Fibroblast of skin of left quadriceps (primary cell): ENCODE measurements around the gene DYSF.
"Not testable (repeated sequence)": the region's sequence is repeated elsewhere in the genome, so short reads cannot be mapped to it uniquely, and the experiment has no call there.

Source experiments
- DNase-seq, 2 experiments: peaks; one replicate each; pipeline ENCODE4 v3.0.0-alpha.2; 2013; ENCODE audit warnings: low read depth in 2 of 2

The DYSF gene

DNA sequence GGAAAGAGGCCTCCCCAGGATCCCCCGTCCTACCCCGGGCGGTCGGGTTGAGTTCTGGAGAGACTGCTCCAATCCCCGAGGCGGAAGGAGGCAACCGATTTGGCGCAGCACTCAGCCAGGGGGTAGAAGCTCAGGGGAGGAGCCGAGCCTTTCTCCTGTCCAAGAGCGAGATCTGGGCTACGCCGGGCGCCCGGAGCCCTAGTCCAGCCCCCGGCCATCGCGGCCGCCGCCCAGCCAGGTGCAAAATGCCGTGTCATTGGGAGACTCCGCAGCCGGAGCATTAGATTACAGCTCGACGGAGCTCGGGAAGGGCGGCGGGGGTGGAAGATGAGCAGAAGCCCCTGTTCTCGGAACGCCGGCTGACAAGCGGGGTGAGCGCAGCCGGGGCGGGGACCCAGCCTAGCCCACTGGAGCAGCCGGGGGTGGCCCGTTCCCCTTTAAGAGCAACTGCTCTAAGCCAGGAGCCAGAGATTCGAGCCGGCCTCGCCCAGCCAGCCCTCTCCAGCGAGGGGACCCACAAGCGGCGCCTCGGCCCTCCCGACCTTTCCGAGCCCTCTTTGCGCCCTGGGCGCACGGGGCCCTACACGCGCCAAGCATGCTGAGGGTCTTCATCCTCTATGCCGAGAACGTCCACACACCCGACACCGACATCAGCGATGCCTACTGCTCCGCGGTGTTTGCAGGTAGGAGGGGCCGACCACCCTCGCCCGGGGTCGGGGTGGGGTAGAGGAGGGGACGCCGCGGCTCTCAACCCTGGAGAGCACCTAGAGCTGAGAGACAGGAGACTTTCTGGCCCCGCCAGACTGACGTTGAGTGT lies at the start of gene DYSF:
Gene DYSF, plus strand, starts transcription at position 158 of the 817 bp plus-strand sequence.
- DNase-seq = no peak

DNA sequence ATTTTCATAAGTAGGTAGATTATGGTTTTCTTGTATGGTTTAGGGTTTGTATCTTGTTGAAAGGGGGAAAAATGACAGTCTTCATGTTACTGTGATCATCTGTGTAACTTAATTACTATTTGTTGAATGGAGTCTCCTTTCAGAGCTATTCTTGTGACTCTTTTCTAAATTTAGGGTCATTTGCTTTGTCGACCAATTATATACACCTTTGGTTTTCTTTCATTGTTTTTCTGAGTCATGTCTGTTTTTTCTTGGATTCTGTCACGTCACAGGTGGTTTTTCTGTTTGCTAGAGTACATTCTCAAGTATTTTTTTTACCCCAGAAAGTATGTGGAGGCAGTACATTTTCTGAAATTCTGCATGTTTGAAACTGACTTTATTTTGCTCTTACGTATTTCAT lies 43.8 kb upstream of the DYSF start:
- DNase-seq = no peak

DNA sequence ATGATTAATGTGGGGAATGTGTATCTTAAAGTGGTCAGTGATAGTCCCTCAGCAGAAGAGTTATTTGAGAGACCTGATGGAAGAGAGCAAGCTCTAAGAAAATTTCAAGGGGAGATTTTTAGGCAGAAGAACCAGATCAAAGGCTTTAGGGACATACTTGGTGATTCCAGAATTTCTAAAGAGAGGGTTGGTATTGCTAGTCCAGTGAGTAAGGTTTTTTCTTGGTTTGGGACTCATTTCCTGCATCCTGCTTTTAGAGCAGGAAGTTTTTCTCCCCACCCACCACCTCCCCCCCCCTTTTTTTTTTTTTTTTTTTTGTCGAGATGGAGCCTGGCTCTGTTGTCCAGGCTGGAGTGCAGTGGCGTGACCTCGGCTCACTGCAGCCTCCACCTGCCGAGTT lies 42.7 kb upstream of the DYSF start:
- no peak for DNase-seq

DNA sequence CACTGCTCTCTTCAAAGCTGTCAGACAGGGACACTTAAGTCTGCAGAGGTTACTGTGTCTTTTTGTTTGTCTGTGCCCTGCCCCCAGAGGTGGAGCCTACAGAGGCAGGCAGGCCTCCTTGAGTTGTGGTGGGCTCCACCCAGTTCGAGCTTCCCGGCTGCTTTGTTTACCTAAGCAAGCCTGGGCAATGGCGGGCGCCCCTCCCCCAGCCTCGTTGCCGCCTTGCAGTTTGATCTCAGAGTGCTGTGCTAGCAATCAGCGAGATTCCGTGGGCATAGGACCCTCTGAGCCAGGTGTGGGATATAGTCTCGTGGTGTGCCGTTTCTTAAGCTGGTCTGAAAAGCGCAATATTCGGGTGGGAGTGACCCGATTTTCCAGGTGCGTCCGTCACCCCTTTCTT lies 36.5 kb upstream of the DYSF start:
- DNase-seq = not testable (repeated sequence)

DNA sequence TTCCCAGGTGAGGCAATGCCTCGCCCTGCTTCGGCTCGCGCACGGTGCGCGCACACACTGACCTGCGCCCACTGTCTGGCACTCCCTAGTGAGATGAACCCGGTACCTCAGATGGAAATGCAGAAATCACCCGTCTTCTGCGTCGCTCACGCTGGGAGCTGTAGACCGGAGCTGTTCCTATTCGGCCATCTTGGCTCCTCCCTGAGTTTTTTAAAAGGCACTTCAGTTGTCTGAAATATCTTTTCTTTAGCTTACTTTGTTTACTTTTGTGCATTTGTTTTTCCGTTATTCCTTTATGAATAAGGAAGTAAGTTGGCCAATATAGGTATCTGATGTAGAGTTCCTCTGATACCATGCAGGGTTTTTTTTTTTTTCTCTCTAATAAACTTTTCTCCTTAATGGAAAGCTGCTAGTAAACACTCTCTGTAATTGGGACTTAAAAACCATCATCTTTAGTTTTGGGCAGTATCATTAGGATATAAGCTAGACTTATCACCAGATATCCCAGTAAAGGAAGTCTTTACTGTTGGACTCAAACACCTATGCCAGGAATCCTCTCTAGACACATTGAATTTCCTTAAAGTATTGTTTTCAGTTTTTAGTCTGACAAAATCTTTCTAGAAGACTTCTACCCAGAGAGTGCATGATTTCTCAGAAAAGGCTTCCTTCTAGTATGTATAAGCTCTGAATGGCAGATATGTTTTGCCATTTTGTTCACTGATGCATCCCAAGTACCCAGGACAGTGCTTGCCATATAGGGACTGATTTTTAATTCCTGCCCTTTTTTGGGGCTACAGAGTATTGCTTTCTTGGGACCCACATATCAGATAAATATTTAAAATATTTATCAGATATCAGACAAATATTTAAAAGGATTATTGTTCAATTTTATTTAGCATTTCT lies 35.8 kb upstream of the DYSF start:
- DNase-seq = no peak

DNA sequence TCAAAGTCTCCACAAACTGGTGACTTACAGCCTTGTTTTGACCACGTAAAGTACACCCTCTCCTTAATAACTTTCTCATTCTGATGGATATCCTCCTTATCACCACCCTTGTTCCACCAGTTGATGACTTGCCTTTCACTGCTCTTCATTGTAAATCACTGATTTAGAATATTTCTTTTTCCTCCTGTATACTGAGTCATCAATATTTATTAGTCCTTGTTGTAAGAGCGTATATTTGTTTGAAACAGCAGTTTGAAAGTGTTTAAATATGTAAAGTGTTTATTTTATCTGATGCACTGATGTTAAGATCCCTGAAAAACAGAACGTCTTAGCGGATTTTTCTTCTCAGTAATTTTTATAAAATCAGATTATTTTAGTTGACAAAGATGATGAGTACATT lies 34.2 kb upstream of the DYSF start:
- DNase-seq = no peak

DNA sequence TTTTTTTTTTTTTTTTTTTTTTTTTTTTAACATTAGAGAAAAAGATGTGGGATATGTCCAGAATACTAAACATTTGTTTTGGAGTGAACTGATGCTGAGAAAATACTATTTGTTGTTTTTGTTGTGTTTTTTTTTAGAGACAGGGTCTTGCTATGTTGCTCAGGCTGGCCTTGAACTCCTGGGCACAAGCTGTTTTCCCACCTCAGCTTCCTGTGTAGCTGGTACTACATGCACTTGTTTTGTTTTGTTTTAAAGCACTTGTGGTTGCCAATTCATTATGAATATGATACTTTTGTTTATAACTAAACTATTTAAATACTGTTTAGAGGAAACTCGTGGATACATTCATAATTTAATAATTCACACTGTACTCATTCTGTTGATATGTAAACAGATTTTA lies 33.4 kb upstream of the DYSF start:
- no peak for DNase-seq

DNA sequence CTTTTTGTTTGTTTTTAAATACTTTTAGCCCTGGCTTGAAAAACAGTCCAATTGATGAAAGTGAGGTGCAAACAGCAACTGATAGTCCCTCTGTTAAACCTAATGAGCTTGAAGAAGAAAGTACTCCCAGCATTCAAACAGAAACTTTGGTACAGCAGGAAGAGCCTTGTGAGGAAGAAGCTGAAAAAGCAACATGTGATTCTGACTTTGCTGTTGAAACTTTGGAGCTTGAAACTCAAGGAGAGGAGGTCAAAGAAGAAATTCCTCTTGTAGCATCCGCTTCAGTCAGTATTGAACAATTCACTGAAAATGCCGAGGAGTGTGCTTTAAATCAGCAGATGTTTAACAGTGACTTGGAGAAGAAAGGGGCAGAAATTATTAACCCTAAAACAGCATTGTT lies 30.6 kb upstream of the DYSF start:
- no peak for DNase-seq

DNA sequence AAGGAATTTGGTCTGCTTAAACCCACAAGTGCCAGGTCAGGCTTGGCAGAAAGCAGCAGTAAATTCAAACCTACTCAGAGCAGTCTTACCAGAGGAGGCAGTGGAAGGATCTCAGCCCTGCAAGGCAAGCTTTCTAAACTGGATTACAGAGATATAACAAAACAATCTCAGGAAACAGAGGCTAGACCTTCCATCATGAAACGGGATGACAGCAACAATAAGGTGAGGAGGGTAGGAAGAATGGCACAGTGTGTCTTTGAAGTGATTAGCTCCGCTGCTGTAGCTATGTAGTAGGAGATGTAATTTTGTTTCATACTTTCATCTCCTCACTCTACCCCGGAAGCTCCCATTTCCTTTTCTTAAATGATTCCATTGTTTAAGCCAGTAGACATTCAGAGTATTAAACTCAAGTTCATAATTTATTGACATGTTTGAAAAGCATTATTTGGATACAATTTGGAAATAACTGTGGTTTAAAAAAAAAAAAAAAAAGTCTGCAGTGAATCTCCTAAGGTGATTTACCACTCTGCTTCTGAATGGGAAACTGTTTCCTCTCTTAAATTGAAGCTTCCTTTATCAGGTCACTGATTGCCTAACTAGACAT lies 29.4 kb upstream of the DYSF start:
- no peak for DNase-seq

DNA sequence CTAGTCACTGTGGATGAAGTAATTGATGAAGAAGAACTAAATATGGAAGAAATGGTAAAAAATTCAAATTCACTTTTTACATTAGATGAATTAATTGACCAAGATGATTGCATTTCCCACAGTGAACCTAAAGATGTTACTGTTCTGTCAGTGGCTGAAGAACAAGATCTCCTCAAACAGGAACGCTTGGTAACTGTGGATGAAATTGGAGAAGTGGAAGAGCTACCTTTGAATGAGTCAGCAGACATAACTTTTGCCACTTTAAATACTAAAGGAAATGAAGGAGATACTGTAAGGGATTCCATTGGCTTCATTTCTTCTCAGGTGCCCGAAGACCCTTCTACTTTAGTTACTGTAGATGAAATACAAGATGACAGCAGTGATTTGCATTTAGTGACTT lies 26.6 kb upstream of the DYSF start:
- no peak for DNase-seq

DNA sequence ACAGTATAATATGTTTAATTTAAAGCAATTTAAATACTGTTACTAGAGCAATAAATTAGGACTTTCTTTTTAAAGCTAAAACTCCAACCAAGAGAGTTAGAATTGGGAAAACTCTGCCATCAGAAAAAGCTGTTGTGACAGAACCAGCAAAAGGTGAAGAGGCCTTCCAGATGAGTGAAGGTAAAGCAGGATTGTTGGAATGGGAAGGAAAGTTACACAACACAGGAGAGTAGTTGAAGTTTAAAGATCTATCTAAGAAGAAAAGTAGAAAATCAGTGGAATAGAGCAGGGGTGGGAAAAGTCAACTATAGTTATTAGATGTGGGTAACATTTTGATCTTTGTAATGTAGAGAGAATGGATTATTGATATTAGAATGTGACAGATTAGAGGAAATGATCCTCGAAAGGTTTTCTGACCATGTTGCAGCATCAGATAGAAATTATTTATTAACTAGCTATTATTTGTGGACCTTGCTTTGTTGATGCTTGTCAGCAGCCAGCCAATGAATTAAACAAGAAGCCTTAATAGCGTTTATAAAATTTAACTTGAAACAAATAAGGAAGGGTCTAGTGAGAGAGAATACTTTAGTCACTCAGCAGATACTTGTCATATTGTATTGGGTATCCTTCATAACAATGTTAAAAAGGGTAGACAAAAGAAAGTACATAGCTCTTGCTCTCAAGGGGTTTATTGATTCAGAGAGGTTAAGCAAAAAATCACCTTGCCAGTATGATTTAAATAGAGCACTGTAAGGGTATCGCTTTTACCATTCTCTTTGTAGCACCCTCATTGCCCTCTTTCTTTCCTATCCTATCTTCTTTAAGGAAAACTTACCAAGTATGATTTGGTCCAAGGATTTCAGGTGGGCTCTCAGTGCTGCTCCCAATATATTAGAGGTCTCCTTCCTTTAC lies 24.6 kb upstream of the DYSF start:
- DNase-seq = no peak

DNA sequence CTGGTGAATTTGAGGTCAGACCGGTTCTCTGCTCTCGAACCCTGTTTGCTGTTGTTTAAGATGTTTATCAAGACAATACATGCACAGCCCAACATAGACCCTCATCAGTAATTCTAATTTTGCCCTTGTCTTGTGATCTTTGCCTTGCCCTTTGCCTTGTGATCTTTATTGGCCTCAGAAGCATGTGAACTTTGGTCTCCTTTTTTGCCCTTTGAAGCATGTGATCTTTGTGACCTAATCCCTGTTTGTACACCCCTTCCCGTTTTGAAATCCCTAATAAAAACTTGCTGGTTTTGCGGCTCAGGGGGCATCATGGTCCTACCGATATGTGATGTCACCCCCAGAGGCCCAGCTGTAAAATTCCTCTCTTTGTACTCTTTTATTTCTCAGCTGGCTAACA lies 8.2 kb upstream of the DYSF start:
- not testable (repeated sequence) for DNase-seq

DNA sequence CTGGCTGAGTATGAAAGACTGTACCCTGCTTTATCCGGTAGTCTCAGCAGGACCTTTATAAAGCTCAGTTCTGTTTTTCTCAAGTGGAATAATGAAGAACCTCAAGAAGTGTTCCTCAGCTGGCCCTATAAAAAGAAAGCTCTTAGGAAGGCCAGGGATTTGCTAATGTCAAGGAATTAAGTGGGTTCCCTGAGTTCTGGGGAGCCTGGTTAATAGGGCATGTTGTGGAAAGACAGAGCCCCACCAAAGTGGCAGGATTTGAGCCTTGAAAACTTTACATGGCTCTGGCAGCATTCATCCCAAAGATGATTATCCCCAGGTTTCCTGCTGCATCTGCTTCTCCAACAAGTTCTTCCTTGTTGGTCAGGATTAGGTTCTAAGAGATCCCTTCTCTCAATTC lies 6.9 kb upstream of the DYSF start:
- no peak for DNase-seq

DNA sequence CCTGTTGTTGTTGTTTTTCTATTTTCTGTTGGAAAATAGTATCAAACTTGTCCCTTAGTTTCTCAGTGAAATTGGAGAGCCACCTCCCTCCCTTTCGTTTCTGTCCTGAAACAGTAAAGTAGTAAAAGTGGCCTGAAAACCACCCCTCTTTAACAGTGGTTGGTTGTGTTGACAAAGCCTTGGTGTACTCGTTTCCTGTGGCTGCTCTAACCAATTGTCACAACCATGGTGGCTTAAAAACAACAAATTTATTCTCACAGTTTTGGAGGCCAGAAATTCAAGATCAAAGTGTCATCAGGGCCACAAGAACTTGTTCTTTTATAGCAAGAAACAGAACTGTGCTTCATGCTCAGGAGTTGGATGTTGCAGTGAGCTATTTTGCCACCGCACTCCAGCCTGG lies 4.0 kb upstream of the DYSF start:
- DNase-seq = no peak

DNA sequence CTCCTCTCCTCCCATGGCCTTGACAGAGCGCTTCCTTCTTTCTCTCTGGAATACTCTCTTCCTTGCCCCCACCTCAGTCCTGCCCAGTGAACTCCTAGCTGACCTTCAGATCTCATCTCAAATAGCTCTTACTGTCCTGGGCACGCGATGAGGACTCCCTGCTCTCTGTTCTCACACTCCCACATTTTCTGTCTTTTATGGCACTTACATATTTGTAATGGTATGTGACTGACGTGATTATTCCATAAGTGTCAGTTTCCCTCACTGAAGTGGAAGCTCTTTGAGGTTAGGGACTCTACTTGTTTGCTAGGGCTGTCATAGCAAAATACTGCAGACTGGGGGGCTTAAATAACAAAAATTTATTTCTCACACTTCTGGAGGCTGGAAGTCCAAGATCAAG lies 1.7 kb upstream of the DYSF start:
- DNase-seq = no peak

DNA sequence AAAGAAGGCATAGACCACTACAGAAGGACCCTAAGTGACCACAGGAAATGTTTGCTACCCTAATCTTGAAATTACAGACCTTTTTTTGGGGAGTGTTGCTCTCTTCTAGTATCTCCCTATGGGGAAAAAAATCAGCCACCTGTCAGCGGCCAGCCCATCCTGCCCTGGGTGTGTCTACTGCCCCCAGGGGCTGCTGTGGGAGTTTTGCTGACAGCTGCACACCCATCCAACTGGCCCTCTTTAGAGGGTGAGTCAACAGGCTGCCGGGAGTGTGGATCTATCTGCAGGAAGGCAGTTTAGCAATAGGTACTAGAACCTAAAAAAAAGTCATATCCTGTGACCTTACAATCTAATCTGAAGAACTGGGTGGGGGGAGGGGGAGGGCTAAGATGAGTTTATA lies 796 bp upstream of the DYSF start:
- DNase-seq = no peak

DNA sequence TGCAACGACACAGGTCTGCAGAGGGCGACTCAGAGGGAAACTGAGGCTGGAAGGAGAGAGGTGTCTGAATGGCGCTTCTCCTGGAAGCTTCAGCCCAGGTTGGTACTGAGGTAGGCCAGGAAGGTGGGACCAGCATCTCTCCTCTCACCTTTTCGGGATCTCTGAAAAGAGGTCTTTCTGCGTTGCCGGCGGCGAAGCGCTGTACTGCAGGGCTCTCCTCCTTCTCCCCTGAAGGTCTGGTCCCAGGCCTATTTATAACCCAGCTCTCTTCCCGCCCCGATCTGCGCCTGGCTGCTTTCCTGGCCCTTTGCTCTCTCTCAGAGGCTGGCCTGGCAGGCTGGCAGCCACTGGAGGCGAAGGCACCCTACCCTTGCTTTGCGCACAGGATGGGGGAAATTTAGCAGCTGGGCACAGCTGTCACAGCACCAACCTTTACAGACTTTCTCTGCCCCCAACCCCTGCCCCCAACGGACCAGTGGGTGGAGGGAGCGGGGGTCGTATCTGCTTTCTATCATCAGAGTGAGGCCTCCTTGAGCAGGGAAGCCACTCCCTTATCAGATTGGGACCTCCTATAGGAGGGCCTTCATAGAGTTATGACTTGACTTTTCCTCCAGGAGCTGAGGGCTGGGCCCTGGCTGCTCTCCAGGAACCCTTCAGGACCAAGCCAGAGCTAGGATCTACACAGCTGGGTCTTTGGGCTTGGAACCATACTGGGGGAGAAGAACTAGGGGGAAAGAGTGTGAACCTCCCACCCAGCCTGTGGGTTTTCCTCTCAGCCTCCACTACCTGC lies 1.1 kb downstream of the DYSF start:
- no peak for DNase-seq

DNA sequence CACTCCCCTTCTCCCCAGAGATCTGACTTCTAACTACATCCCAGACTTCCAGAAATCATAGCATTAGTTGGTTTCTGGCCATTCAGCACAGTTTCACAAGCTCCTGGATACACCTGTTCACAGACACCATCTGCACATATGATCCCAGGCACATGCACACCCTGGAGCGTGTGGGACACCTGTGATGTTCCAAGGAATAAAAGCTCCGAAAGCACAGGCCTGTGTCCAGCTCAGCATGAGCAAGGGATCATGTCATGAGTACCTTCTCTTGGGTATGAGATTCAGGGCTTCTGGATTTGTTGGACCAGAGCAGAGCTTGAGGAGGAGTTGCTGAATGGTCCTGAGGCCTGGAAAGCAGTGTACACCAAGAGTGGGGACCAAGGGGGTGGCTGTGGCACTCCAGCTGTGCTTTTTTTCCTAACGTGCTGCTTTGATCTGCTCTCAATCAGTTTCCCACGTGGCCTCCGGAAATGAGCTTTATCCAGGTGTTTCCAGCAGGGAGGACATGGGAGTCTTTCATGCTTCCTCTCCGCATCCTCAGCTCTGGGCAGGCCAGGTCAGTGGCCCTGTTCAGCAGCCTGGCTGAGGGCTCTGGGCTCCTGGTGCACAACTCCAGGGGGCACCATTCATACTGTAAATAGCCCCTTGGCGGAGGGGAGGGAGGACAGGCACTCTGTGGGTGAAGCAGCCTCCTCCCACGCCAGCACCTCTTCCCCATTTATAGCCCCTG lies 1.8 kb downstream of the DYSF start:
- no peak for DNase-seq

DNA sequence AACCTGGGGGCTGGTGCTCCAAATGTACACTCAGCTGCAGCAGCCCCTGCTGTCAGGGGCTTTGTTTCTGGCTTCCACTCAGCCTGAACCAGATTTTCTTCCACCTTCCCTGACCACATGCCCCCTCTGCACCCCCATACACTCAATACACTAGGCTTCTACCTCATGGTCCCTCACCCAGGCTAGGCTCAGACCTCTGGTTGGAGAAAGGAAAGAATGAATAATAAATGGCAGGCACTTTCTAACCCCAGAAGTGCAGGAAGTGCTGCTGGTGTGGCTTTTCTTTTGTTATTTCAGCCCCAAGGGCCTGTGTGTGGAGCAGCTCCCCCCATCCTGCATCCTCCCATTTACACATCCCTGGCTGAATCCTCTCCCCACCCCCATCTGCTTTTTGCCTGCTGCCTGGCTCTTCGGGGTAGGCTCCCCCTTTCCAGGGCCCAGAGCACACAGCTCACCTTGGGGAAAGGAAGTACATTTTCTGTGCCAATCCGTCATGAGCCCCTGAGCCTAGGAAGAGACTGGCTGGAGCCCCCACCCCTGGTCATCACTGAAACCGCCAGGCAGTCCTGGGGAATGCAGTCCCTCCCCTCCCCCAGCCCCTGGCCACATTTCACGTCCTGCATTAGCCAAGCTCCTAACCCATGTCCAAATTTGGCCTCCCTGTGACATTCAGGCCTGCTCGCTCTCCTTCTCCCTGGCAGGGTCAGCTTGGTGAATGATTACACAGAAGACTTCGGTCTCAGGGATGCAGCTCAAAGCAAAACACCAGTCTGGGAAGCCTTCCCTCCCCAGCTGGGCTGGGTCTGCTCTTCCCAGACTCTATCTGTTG lies 2.6 kb downstream of the DYSF start:
- DNase-seq = no peak
